Activated CD4-positive, alpha-beta memory T cell treated with anti-CD3 and anti-CD28 coated beads for 36 hours (primary cell): ENCODE measurements around the gene SNN. TPM values are rescaled to one million over a fixed set of nuclear protein-coding genes. Genes with fewer than 3 reads are reported as not detected.
A peak's percentile ranks its signal among the peaks of the same experiment; 100 is the strongest.

Source experiments
- CTCF ChIA-PET: fragments of 350-600 bp; sonication (Branson Sonifier 250); formaldehyde crosslinking; loops from one replicate; lab custom pipeline; 2021; ENCODE audit warnings: antibody characterized with exemption, inconsistent platforms; lab: Charles Lee
- POLR2A ChIA-PET: fragments of 350-600 bp; sonication (Branson Sonifier 250); formaldehyde crosslinking; loops from one replicate; lab custom pipeline; 2021; ENCODE audit warnings: antibody characterized with exemption; lab: Charles Lee
- DNase-seq: peaks from one replicate; pipeline ENCODE4 v3.0.0-alpha.2; 2020
- H3K27ac Mint-ChIP-seq: one replicate; pipeline ENCODE4 v1.8.0; 2021; ENCODE audit warnings: mixed read lengths
- H3K27me3 Mint-ChIP-seq: one replicate; pipeline ENCODE4 v1.8.0; 2021; ENCODE audit warnings: mixed read lengths
- H3K36me3 Mint-ChIP-seq: one replicate; pipeline ENCODE4 v1.8.0; 2021; ENCODE audit warnings: mixed read lengths
- H3K4me1 Mint-ChIP-seq: one replicate; pipeline ENCODE4 v1.8.0; 2021; ENCODE audit warnings: low read depth, mixed read lengths
- H3K4me3 Mint-ChIP-seq: one replicate; pipeline ENCODE4 v1.8.0; 2021; ENCODE audit warnings: mild to moderate bottlenecking, mixed read lengths
- H3K9me3 Mint-ChIP-seq: one replicate; pipeline ENCODE4 v1.8.0; 2021; ENCODE audit warnings: mixed read lengths
- intact Hi-C: fragments of 100-400 bp; cut with micrococcal nuclease; formaldehyde crosslinking; loops from one replicate; pipeline ENCODE4 v1.15.1; 2023
- total RNA-seq, 2 experiments: library from RNA; stranded (reverse); gene quantifications; one replicate each; pipeline ENCODE4 v1.2.3, GENCODE V29; 2021

SNN gene
- total RNA-seq, 2 experiments from 2014 or later = 9.1 TPM

DNA sequence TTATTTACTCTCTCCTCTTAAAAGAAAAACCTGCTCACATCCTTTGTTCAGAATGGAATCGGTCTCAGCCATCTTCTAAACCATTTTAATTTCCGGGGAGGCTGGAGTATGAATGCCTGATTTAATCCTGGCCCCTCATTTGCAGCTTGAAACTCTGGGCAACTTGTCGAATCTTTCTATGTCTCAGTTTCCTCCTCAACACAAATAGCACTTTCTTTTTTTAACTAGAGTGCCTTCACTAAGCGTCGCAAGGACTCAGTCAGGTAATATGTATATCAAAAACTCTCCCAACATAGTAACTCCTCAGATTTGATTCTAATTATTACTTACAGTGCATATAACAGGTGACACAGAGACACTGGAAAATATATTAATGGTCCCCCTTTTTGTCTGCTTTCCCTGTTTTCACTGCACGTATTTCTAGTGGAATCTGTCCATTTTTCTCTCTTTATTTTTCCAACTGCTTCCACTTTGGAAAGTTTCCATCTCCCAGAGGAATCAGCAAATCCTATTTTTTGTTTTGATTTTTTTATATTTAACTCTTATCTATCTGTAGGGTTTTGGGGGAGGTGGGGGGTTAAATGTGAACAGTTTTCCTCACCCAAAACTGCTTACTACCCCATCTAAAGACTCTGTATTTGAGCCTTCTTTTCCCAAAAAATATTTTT is 18.6 kb downstream of the SNN start:
- CTCF ChIA-PET = interaction anchor here (0.6 kb wide), 1 partner anchor 11 kb away, joined by 3 read pairs; no protein-coding TSS in a partner anchor
- intact Hi-C loops = no loop called here
- H3K4me1 Mint-ChIP-seq = peaks cover 39% of the 10 kb centered on the region

DNA sequence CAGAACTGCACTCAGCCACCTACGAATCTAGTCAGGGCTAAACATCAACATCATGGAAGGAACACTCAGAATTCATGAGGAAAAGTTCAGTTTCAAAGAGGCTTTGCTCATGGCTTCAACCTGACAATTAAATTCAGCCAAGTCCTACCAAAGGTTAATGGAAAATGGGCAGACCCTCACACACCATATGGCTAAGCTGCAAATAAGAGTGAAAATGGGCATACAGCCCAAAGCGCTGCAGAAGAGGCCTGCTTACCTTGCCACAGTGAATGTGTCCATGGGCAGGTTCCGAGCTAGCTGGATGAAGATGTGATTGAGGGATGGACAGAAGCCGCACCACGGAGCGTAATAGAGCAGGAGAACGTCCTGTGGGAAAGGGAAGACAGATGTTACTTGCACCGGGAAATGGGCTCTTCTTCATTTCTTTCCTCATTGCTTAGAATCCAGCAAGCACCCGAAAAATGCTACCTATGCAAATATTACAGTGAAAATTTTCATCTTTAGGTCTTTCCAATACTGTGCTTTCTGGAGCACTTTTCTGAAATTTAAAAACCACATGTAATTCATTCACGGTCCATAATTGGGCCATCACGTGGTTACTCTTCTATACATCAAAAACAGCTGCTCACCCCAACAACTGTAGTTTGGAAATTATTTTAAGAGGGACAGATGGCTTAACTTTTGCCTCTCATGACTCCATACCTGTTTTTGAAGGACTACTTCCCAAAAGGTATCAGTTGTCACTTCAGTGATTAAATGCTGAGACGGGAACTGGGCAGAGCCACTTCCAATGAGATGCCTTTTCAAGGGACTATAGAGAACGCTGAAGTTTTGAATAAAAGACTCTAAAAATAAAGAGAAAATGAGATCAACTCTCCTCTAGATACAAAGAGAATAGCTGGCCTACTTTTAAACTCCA is 19.6 kb downstream of the SNN start:
- intact Hi-C loops = no loop called here
- POLR2A ChIA-PET = no interaction called here

More for the DNA sequence above, 18.6 kb downstream of the SNN start:
- peaks cover 54% of the 10 kb centered on the region for H3K36me3 Mint-ChIP-seq
- H3K4me3 Mint-ChIP-seq = no peak overlapping the region
- H3K27ac Mint-ChIP-seq = no peak overlapping the region
- no peaks in the 10 kb centered on the region for H3K9me3 Mint-ChIP-seq
- DNase-seq = no peak
- POLR2A ChIA-PET = no interaction called here
- H3K27me3 Mint-ChIP-seq = no peaks in the 10 kb centered on the region

DNA sequence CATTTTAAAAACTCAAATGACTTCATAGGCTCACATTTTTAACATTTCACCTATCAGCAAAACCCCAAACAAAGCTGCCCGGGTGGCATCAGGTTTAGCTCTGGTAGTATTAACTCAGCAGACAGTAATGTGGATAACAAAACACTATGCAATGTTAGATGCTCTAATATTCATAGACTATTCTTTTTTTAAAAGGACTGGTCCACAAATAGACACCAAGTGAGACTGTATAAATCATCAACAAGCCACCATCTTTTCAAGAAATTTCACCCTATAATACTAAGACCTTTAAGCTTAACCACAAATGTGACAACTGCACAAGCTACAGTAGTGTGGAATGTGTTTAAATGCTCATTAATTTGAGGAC is 20.2 kb downstream of the SNN start:
- DNase-seq = no peak
- H3K36me3 Mint-ChIP-seq = peaks cover 57% of the 10 kb centered on the region
- CTCF ChIA-PET = interaction anchor here (0.6 to 2.4 kb wide), 6 partner anchors 10 to 156 kb away, joined by 3 to 8 read pairs (median 4); partner anchors contain the start of gene ZC3H7A
- H3K27me3 Mint-ChIP-seq = no peaks in the 10 kb centered on the region
- H3K4me1 Mint-ChIP-seq = peaks cover 22% of the 10 kb centered on the region
- intact Hi-C loops = no loop called here
- no peak overlapping the region for H3K27ac Mint-ChIP-seq
- H3K9me3 Mint-ChIP-seq = no peaks in the 10 kb centered on the region
- POLR2A ChIA-PET = no interaction called here
- H3K4me3 Mint-ChIP-seq = no peak overlapping the region

More for the DNA sequence above, 19.6 kb downstream of the SNN start:
- DNase-seq = no peak
- Mint-ChIP-seq H3K27ac (no peak overlapping the region), H3K36me3 (peaks cover 57% of the 10 kb centered on the region), H3K9me3 (no peaks in the 10 kb centered on the region), H3K27me3 (no peaks in the 10 kb centered on the region), H3K4me3 (no peak overlapping the region), H3K4me1 (peaks cover 29% of the 10 kb centered on the region)
- CTCF ChIA-PET = interaction anchor here (0.7 to 2.4 kb wide), 5 partner anchors 10 to 156 kb away, joined by 3 to 8 read pairs (median 4); partner anchors contain the start of gene ZC3H7A

DNA sequence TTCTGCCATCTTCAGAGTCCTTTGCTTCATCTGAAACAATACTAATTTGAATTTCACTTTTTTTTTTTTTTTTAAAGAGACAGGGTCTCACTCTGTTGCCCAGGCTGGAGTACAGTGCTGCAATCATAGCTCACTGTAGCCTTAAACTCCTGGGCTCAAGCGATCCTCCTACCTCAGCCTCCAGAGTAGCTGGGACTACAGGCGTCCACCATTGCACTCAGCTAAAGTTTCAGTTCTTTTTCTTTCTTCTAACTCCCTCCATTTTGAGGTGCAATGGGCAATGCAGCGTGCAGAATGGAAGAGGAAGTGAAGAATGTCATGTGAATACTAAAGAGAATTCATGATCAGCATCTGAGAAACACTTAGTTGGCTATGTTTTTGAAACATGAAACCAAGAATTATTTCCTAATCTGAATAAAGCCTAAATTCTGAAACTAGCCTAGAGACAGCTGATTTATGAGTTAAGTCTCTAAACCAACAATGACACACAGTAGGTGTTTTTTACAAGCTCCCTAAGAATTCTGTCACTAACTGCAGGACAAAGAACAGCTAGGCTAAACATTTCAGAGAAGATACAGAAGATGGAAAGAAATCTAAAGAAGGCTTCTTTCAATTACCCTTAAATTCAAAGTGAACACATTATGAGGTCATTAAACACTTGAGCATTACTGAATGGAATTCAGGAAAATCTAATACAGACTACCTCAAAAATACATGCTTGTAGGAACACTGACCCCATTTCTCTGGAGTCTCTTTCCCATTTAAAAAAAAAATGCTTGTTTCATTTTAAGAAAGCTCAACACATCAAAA is 21.0 kb downstream of the SNN start:
- Mint-ChIP-seq H3K27ac (peak overlapping the region; percentile 65), H3K4me3 (no peak overlapping the region), H3K9me3 (no peaks in the 10 kb centered on the region), H3K4me1 (peaks cover 21% of the 10 kb centered on the region), H3K27me3 (no peaks in the 10 kb centered on the region), H3K36me3 (peaks cover 53% of the 10 kb centered on the region)
- no peak for DNase-seq
- CTCF ChIA-PET = interaction anchor here (0.5 to 2.4 kb wide), 12 partner anchors 9 to 283 kb away, joined by 3 to 8 read pairs (median 4); partner anchors contain the start of gene ZC3H7A
- intact Hi-C loops = no loop called here
- POLR2A ChIA-PET = no interaction called here

DNA sequence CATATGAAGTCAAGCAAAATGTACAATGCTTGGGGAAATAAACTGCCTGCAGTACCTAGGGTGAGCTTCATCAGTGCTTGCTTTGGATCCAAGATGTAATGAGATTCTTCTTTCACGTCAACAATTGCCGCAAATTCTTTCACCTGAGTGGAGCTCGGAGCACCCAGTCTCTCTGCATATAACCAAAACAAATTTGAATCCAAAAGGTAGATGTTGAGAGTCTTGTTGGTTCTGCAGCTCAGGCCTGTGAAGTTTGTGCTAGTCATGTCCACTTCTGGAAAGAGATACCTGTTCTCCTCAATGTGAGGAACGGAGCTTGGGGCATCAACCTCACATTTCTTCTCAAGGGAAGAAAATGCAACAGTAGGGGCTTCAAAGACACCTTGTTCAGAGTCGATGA is 23.0 kb downstream of the SNN start:
- ChIA-PET POLR2A (interaction anchor here (0.6 kb wide), 1 partner anchor 222 kb away, joined by 3 read pairs; no protein-coding TSS in a partner anchor), CTCF (interaction anchor here (1.1 to 2.2 kb wide), 3 partner anchors 24 to 295 kb away, joined by 3 to 8 read pairs (median 3); partner anchors contain the start of gene ZC3H7A)
- no peak for DNase-seq
- Mint-ChIP-seq H3K27me3 (no peaks in the 10 kb centered on the region), H3K4me1 (peaks cover 30% of the 10 kb centered on the region), H3K4me3 (no peak overlapping the region), H3K27ac (no peak overlapping the region), H3K36me3 (peaks cover 59% of the 10 kb centered on the region), H3K9me3 (no peaks in the 10 kb centered on the region)
- intact Hi-C loops = no loop called here

DNA sequence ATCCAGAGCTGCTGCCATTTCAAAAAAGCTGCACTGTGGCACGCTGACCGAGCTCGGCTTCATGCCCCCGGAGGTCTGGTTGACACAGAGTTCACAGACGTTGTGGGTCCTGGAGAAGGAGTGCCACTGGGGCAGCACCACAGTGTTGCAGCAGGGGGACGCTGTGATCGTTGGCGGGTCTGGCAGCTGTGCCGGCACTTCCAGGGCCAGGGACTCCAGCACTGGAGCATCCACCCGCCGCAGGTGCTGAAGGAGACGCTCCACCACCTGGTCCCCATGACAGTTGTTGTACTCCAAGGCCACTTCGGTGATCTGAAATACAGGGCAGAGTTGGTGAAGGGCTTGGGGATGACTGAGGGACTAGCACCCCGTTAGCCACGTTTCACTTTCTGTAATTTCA is 23.5 kb downstream of the SNN start:
- Mint-ChIP-seq H3K27me3 (no peaks in the 10 kb centered on the region), H3K4me3 (no peak overlapping the region), H3K27ac (no peak overlapping the region), H3K36me3 (peaks cover 59% of the 10 kb centered on the region), H3K9me3 (no peaks in the 10 kb centered on the region), H3K4me1 (peaks cover 36% of the 10 kb centered on the region)
- DNase-seq = no peak
- CTCF ChIA-PET = interaction anchor here (1.1 to 2.2 kb wide), 2 partner anchors 105 to 295 kb away, joined by 3 to 8 read pairs; partner anchors contain the start of gene ZC3H7A
- POLR2A ChIA-PET = no interaction called here
- intact Hi-C loops = no loop called here

DNA sequence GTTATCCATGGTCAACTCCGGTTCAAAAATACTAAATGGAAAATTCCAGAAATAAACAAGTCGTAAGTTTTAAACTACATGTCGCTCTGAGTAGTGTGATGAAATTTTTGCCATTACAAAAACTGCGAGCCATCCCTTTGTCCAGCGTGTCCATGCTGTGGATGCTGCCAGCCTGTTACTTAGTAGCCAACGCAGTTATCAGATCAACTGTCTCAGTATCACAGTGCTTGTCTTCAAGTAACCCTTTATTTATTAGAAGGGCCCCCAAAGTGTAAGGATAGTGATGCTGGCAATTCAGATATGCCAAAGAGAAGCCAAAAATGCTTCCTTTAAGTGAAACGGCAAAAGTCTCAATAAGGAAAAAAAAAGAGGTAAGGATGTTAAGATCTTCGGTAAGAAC is 23.9 kb downstream of the SNN start:
- no peak for DNase-seq
- no peaks in the 10 kb centered on the region for H3K27me3 Mint-ChIP-seq
- H3K36me3 Mint-ChIP-seq = peaks cover 59% of the 10 kb centered on the region
- H3K9me3 Mint-ChIP-seq = no peaks in the 10 kb centered on the region
- ChIA-PET CTCF (no interaction called here), POLR2A (no interaction called here)
- intact Hi-C loops = no loop called here
- H3K4me1 Mint-ChIP-seq = peaks cover 40% of the 10 kb centered on the region
- no peak overlapping the region for H3K4me3 Mint-ChIP-seq
- H3K27ac Mint-ChIP-seq = no peak overlapping the region

DNA sequence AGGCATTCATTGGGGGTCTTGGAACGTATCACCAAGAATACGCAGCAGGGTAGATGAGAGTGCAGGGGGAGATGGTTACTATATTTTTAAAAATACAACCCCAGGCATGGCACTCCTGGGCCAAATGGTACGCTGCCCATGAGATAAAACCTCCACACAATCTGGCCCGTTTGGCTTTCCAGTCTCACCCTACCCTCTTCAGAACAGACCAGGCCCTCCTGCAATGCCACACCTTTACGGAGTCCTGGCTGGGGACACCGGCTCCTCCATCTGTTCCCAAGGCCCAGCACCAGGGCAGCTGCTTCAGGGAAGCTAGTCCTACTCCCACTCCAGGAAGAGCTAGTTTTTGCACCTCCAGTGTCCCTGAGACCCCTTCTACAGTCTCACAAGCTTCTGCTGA is 24.4 kb downstream of the SNN start:
- Mint-ChIP-seq H3K27me3 (no peaks in the 10 kb centered on the region), H3K36me3 (peaks cover 58% of the 10 kb centered on the region), H3K4me3 (no peak overlapping the region), H3K27ac (no peak overlapping the region), H3K9me3 (no peaks in the 10 kb centered on the region), H3K4me1 (peaks cover 42% of the 10 kb centered on the region)
- DNase-seq = no peak
- intact Hi-C loops = no loop called here
- POLR2A ChIA-PET = interaction anchor here (0.5 kb wide), 1 partner anchor 59 kb away, joined by 4 read pairs; no protein-coding TSS in a partner anchor
- CTCF ChIA-PET = no interaction called here

DNA sequence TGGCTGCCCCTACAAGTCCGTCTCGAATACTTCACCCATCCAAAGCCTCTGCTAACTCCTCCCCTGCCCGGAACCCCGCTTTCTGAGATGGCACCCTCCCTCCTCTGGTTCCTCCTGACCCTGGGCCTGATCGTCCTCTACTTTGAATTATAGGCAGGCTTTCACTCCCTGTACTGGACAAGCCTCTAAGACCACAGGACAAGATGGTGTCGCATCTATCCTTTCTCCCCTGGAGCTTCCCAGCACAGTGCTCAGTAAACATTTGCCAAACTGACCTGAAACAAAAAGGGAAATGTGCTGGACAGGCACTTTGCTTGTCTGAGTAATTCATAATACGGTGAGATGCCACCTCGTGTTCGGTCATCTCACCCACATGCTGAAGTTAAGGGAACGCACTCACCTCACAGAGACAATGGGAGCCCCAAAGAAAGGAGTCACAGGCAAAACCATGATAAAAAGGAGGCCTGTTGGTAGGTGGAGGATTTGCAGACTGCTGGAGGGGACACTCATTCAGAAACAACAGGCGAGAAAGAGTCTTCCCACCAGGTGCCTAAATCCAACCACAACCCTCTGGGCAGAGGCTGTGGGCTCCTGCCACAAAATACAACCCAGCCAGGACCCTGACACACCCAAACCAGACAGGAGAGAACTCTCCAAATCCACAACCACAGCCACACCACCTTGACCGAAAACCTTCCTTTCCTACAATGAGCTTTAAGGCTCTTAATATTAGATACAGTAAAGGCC is 28.2 kb downstream of the SNN start:
- Mint-ChIP-seq H3K9me3 (no peaks in the 10 kb centered on the region), H3K36me3 (peaks cover 56% of the 10 kb centered on the region), H3K27ac (peak overlapping the region; percentile 53), H3K4me1 (peaks cover 47% of the 10 kb centered on the region), H3K27me3 (no peaks in the 10 kb centered on the region), H3K4me3 (no peak overlapping the region)
- ChIA-PET POLR2A (interaction anchor here (1.5 kb wide), 1 partner anchor 11 kb away, joined by 3 read pairs; no protein-coding TSS in a partner anchor), CTCF (interaction anchor here (0.6 to 2.3 kb wide), 3 partner anchors 18 to 113 kb away, joined by 3 to 16 read pairs (median 5); no protein-coding TSS in a partner anchor)
- DNase-seq = peak; percentile 31
- intact Hi-C loops = loop anchor here (5.0 kb wide), 1 partner anchor 116 kb away; no protein-coding TSS in a partner anchor

DNA sequence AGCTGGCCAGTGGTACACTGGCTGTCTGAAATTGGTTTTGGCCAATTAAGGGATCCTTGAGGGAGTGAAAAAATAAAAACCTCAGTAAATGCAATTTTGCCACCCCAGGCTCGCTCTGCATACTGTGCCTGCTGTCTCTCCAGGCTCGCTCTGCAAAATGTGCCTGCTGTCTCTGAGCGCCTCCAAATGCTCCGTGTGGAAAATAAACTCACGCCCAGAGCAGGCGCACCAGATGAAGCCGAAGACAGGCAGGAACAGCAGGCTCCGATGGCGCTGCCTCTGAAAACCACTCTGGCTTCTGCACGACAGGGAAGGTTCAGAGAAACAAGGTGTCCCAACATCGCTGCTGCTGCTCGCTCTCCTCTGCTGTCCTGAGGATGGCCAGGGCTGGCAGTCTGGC is 29.1 kb downstream of the SNN start:
- CTCF ChIA-PET = interaction anchor here (0.6 to 2.3 kb wide), 6 partner anchors 8 to 114 kb away, joined by 3 to 16 read pairs (median 4); partner anchors contain the start of gene TXNDC11
- intact Hi-C loops = loop anchor here (5.0 kb wide), 1 partner anchor 115 kb away; no protein-coding TSS in a partner anchor
- Mint-ChIP-seq H3K27me3 (no peaks in the 10 kb centered on the region), H3K4me1 (peaks cover 51% of the 10 kb centered on the region), H3K27ac (no peak overlapping the region), H3K9me3 (no peaks in the 10 kb centered on the region), H3K36me3 (peaks cover 52% of the 10 kb centered on the region), H3K4me3 (no peak overlapping the region)
- POLR2A ChIA-PET = interaction anchor here (1.0 to 1.5 kb wide), 2 partner anchors 10 to 100 kb away, joined by 3 read pairs; partner anchors contain the start of gene ZC3H7A
- no peak for DNase-seq
